Epithelial cell of proximal tubule (primary cell): ENCODE results near the gene GSC2. TPM values are rescaled to one million over a fixed set of nuclear protein-coding genes. Genes with fewer than 3 reads are reported as not detected.

Source experiments
- DNase-seq: peaks from one replicate; pipeline ENCODE4 v3.0.0-alpha.2; 2011; ENCODE audit warnings: low read depth
- H3K4me3 ChIP-seq: 2 replicates; pipeline ENCODE4 v1.5.1; 2011; ENCODE audit warnings: low read depth, mild to moderate bottlenecking, low read length
- total RNA-seq: library from RNA; depleted of rRNA; stranded (reverse); fragments of >200 nt; gene quantifications from 2 replicates; pipeline ENCODE4 v1.2.3, GENCODE V29; 2015
- TF ChIP-seq, protein P1 (sequence below): conservative IDR thresholded peaks from 2 replicates; pipeline ENCODE4 v1.5.1; 2012; ENCODE audit warnings: low read depth, mild to moderate bottlenecking, low read length

Gene GSC2
- total RNA-seq, 1 donor from 2014 or later, result not detected

DNA sequence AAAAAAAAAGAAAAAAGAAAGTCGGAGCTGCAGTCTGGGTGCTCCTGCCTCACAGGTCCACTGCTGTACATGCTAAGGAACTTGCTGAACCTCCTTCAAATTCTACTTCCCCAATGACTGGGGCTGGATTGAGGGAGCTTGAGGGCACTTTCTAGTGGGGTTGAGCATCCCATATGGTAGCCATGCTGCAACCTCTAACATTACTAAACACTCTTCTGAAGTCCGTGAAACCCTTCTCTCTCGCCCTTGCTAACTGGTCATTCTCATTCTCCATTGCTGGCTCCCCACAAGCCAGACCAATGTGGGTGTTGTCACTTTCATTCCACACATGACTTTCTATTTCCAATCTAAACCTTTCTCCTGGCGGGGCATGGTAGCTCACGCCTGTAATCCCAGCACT is 6.9 kb downstream of the GSC2 start:
- TF ChIP-seq, protein P1, sequence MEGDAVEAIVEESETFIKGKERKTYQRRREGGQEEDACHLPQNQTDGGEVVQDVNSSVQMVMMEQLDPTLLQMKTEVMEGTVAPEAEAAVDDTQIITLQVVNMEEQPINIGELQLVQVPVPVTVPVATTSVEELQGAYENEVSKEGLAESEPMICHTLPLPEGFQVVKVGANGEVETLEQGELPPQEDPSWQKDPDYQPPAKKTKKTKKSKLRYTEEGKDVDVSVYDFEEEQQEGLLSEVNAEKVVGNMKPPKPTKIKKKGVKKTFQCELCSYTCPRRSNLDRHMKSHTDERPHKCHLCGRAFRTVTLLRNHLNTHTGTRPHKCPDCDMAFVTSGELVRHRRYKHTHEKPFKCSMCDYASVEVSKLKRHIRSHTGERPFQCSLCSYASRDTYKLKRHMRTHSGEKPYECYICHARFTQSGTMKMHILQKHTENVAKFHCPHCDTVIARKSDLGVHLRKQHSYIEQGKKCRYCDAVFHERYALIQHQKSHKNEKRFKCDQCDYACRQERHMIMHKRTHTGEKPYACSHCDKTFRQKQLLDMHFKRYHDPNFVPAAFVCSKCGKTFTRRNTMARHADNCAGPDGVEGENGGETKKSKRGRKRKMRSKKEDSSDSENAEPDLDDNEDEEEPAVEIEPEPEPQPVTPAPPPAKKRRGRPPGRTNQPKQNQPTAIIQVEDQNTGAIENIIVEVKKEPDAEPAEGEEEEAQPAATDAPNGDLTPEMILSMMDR, result no peak
- no peak for DNase-seq
- H3K4me3 ChIP-seq, result no peak overlapping the region

DNA sequence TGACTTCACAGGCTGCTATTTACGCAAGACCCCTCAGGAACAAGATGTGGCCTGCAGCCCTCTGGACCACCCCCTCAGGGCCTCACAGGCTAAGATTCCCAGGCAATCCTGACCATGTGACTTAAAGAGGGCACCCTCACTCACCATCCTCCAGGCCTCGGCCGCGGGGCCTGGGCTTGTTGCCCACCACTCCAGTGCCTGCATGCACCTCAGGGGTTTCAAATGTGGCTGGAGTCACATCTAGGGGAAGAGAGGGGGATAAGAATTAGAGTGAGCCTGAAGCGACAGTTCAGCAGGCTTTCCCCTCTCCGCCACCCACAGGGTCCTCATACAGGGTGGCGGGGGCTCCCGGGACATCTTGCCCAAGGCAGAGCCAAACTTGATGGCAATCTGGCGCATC is 7.7 kb downstream of the GSC2 start:
- no peak for DNase-seq
- no peak overlapping the region for H3K4me3 ChIP-seq
- TF ChIP-seq, protein P1, result no peak

DNA sequence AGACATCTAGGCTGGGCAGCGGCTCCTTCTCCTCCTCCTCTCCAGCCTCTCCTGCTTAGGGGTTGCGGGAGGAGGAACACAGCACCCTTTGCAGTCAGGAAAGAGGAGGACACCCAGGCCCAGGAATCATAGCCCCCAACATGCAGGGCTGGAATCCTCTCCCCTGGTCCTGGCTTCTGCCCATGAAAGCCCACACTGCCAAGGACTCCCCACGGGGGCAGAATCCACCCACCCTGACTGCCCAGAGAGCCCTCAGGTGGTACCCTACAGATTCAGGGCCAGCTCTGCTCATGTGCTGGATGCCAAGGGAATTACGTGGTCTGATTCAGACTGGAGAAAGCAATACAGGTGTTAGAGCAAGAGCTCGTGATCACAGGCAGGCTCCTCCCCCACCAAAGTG is 10.1 kb downstream of the GSC2 start:
- no peak overlapping the region for H3K4me3 ChIP-seq
- DNase-seq, result no peak

DNA sequence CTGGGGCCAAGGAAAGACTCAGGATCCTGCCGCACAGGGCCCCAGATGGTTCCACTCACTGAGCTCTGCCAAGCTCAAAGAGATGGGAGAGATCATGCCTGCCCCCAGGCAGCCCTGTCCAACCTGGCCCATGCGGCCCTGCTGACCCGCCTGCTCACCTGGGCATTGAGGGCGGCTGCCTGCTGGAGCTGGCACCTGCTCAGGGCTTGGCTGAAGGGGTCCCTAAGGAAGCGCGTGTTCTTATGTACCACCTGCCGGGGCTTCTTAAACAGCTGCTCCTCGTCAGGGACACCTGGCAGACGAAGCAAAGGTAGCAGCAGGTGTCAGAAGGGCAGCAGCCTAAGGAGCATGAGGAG is 11.1 kb downstream of the GSC2 start:
- DNase-seq, result no peak
- H3K4me3 ChIP-seq, result no peak overlapping the region
- TF ChIP-seq, protein P1, result no peak

More for the DNA sequence above, 10.1 kb downstream of the GSC2 start:
- TF ChIP-seq, protein P1, result no peak

GRCh38 chr22:19138217-19139000 is 11.7 kb downstream of the GSC2 start:
- DNase-seq, result no peak
- no peak overlapping the region for H3K4me3 ChIP-seq
- TF ChIP-seq, protein P1, result no peak

DNA sequence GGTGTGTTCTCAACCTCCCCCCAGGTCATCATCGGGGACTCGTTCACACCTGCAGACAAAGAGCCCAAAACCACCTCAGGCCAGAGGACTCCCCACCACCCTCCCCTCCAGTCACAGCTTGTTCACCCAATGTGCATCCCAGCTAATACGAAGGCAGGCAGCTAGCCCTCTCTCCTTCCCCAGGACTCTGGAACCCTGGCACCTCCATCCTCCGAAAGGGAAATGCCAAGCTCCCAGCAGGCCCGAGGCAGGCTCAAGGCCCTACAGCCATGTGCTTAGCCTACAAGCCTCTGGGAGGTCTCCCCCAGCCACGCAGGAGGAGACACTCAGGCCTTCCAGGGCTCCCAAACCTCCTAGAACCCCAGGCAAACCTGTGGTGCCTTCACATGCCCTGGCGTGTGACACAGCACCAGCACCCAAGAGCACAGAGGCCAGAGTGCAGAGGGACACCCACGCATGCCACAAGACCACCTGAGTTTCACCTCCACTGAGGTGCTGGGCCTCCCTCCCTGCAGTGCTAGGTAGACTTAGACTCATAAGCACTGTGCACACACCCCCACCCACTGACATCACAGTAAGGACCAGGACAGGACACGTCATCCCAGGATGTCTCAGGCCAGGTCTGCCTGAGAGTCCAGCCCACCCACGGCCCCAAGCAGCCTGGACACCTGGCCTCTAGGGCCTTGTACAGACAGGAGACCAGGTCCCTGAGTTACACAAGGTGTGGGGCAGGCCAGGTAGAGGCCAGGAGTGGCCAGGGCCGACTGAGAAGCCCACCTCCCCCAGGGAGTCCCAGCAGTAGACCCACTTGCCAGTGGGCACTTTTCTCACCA is 12.5 kb downstream of the GSC2 start:
- TF ChIP-seq, protein P1, result no peak
- DNase-seq, result no peak
- H3K4me3 ChIP-seq, result no peak overlapping the region
